GM21390 (cell line): ENCODE results near the gene HOATZ.

ENCODE experiments used
- ATAC-seq: cut with Tn5 transposase; IDR thresholded peaks from one replicate; pipeline ENCODE4 v1.9.1; 2021; ENCODE audit not compliant: unreplicated experiment

HOATZ gene

DNA sequence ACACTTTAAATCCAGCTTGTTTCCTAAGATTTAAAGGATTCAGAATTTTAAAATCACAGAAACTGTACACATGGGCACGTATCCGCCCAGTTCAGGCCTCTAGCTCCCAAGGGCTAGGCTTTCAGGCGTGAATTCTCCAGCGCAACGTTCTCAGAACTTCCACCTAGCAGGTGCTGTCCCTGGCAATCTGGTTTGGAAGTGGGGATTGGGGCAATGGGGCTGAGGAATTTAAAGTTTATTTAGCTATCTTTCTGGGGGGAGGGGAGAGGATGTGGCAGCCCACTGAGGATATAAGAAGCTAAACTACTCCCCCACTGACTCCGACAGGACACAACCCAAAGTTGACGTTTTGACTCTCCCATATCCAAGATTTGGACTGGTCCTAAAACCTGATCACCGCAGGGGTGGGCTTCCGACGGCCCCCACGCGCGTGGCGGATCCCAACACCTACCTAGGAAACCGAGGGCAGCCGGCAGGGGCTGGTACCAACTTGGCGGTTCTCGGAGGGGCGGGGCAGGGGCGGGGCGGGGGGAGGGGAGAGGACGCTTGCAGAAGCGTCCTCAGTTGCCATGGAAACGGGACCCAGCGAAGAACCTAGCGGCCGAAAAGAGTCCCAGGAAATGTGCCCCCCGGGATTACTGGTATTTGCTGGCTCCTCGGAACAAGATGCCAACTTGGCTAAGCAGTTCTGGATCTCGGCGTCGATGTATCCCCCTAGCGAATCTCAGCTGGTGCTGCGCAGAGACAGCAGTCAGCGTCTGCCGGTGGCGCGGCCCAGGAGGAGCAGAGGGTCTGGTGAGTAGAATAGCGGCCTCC is at the start of gene HOATZ:
HOATZ (plus strand) TSS at position 563 of the 816 bp plus-strand sequence; CDS start at position 570, 7 bp downstream.
- ATAC-seq: no peak

DNA sequence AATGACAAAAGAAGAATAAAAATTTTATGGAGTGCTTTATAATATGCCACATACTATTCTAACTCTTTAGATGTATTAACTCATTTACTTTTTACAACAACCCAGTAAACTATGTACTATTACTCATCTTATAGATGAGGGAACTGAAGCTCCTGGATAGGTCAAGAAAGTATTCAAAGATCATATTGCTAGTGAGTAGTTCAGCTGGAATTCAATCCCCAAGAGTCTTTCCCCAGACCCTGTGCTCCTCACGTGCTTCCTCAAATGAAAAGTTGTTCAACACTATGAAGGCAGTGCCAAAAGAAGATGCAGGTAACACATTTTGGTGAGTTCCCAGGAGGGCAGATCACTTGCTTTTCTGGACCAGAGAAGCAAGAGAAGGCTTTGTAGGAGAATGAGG is 49.2 kb upstream of the HOATZ start:
- no peak for ATAC-seq

DNA sequence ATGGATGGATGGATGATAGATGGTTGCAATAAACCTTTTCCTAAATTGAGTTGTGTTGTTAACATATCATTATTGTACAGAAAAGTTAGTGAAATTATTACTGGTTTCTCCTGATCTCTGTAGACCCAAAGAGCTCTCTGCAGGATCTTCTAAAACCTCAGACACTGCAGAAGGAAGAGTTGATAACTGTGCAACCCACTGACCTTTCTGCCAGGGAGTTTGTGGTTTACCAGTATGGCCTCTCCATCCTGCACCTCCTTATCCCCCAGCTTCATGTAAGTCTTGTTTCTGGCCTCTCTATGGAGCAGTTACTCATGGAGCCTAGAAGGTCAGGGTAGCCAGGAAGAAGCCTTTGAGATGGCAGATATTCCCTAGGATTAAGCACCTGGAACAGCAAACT is 48.0 kb upstream of the HOATZ start:
- ATAC-seq: no peak

DNA sequence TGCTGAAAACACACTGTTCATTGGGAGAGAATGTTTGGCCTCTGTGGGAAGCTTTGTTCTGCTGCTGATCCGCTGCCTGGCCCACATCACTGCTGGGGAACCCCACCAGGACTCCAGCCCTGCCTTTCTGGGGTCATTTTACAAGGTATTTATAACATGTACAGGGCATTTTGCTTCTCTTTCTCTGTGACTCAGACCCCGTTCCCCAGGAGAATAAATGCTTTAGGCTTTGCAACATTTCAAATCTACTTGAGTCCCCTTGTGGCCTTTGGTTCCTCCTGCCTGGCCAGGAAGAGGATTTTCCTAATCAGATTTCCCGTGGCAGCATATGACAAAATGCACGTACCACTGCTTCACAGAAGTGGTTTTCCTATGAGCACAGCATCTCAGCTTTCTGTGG is 45.4 kb upstream of the HOATZ start:
- ATAC-seq: no peak

DNA sequence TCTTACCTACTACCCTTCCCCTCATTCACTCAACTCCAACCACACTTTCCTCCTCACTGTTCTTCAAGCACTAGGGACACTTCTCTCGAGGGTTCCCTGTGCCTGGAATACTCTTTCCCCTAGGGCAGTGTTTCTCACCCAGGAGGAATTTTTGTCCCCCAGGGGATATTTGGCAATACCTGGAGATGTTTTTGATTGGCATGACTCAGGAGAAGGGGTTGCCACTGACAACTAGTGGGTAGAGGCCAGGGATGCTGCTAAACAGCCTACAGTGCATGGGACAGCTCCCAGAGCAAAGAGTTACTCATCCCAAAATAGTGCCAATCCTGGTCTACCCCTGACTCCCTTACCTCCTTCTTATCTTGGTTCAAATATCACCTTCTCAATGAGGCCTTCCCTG is 42.4 kb upstream of the HOATZ start:
- ATAC-seq: no peak

DNA sequence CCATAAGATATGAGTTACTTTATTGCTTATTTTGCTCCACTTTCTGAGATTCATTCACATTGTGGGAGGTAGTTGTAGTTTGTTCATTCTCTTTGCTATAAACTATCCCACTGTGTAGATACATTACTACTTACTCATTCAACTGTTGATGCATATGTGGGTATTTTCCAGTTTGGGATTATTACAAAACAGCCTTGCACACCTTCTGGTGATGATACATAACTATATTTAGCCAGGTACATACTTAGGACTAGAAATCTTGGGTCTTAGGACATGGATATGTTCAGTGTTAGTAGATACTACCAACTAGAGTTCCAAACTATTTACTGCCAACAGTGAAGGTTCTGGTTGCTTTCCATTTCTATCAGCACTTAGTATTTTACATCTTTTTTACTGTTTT is 40.1 kb upstream of the HOATZ start:
- ATAC-seq: no peak

DNA sequence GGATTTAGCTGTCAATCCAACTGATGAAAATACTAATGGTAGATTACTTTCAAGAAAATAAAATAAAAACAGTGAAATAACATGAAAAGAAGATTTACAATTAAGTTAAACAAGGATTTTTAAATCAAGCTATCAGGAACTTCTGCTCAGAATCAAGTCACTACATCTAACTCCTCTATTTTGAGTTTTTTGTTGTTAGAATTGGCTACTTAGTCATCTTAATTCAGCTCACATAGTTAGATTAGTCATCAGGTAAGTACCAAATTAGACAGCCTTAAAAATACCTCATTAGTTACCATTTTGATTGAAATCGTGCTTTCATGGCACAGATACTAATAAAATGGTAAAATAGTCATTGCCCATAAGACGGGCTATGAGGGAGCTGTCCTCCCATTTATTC is 38.2 kb upstream of the HOATZ start:
- ATAC-seq: no peak

DNA sequence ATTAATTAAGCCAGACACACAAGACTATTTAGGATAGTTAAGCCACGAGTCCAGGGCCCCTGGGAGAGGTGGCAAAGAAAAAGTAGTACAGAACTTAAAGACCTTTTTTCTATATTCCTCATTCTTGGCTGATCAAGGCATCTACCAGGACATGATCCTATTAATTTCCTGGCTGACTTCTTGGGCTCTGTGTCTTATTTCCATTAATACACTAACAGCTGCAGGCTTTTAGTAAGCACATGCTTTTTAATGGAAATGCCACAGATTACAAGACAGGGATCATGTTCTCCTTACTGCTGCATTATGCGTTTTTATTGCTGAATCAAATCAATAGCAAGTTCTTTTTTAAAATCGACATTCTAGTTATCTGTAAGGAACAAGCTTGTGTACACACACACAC is 37.6 kb upstream of the HOATZ start:
- no peak for ATAC-seq

DNA sequence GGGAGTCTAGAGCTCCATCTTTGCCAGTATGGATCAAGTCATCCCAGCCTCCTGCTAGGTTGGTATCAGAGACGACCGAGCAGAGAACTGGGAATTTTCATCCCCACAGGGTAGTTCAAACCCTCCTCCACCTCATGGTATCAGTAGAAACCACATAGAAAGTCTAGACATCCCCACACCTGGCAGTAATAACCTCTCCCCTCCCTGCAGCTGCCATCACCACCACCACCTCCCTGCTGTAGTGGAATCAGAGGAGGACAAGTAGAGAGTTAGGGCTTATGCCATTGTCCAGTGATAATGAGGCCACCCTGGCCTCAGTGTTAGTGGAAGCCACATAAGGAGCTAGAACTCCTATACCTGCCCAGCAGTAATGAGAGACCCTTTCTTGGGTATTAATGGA is 36.7 kb upstream of the HOATZ start:
- no peak for ATAC-seq

DNA sequence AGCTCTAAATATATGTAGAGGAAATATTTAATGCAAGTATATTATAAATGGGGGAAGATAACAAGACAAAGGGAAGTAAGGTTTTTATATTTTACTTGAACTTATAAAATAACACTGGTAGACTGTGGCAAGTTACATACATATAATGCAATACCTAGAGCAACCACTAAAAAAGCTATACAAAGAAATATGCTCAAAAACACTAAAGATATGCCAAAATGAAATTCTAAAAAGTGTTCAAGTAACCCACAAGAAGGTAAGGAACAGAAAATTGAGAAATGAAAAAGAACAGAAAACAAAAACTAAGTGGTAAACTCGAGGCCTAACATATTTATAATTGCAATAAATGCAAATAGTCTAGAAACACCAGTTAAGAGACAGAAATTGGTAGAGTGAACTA is 34.9 kb upstream of the HOATZ start:
- ATAC-seq: no peak

DNA sequence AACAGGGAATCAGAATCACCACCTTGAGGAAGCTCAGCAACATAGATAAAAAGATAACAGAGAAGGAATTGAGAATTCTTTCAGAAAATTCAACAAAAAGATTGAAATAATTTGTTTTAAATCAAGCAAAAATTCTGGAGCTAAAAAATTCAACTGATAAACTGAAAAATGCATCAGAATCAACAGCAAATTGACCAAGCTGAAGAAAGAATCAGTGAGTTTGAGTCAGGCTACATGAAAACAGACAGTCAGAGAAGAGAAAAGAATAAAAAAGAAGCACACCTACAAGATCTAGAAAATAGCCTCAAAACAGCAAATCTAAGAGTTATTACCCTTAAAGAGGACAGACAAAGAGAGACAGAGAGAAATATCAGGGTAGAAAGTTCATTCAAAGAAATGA is 31.1 kb upstream of the HOATZ start:
- ATAC-seq: no peak

DNA sequence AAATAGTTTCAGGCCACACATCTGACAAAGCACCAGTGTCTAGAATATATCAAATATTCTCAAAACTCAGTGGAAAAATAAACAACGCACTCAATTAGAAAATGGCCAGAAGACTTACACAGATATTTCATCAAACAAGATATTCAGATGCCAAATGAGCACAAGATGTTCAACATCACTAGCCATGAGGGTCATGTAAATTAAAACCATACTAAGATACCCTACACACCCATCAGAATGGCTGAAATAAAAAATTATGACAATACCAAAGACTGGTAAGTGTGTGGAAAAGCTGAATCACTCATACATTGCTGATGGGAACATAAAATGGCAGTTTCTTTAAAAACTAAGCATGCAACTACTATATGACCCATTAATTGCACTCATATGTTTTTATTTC is 24.1 kb upstream of the HOATZ start:
- ATAC-seq: no peak

DNA sequence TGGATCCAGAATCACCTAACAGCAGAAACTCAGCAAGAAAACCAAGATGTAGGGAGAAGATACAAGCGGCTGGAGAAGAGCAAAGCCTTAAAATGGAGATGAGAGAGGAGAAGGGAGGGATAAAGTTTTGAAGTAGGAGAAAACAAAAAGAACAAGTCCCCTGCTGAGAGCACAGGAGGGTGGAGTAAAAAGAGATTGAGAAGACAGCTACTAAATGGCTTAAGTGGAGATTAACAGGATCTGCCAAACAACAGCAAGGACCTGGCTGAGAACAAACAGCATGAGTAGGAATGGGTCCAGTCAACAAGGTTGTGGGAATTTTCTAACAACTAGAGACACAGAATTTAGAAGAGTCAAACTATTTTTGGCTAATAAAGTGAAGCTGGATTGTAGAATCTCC is 20.5 kb upstream of the HOATZ start:
- no peak for ATAC-seq

DNA sequence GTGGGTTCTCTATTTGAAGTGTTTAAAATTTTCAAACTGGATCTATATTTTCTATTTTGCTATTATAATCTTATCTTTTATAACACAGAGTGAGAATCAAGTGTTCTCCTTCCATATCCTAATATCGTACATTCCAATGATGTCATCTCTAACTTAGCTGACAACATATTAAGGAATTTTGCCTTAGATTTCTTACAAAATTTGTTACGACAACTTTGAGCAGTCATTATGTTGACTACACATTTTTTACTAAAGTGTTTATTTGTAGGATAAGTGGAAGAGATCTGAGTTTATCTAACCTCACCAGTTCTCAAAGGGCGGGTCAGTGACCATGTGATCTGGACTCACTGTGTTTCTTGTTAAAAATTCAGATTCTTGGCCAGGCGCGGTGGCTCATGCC is 15.1 kb upstream of the HOATZ start:
- no peak for ATAC-seq

DNA sequence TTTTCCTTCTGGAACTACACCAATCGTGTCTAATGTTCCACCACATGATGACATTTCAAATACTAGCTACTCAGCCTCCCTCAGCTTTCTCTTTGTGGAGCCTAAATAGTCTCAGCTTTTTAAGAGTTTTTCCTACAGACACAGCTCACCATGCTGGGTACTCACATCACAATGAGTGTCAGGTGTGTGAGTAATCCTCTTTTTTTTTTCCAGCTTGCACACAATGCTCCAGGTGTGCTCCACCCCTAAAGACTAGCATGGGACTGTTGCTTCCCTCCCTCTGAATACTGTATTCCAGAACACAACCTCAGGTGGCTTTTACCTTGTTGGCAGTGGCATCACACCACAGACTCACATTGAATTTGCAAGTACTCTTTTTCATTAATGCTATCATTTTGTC is 14.1 kb upstream of the HOATZ start:
- no peak for ATAC-seq

DNA sequence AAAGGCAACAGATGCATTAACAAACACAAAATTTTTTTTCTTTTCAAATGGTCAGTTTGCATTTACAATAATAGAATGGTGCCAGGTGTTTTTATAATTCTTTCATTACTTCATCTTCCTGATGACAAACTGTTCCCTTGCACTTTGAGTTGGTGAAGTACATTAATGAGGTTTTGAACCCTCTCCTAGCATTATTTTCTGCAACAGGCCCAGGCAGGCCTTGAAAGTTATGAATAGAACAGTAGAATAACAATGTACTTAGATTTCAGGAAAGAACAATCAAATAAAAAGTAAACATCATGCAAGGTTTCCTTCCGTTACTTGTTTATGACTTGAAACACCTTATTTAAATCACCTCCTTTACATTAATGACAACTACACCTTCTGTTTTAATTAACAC is 12.0 kb upstream of the HOATZ start:
- no peak for ATAC-seq

DNA sequence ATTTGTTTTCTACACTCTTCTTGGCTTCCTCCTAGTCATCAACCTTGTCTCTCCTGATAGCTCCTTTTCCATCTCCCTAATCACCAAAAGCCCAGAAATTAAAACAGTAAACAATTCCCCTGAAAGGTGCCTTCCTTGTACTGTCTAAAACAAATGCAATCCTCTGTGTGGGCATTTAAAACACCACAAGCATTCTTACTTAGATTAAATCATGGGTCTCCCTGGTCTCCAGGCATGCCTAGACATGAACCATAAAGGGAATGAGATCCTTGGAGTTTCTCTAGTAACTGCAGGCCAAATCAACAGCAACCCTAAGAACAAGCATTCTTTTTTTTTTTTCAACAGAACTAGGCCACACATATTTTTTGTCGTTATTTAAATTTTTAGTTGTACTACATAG is 4.3 kb upstream of the HOATZ start:
- no peak for ATAC-seq

DNA sequence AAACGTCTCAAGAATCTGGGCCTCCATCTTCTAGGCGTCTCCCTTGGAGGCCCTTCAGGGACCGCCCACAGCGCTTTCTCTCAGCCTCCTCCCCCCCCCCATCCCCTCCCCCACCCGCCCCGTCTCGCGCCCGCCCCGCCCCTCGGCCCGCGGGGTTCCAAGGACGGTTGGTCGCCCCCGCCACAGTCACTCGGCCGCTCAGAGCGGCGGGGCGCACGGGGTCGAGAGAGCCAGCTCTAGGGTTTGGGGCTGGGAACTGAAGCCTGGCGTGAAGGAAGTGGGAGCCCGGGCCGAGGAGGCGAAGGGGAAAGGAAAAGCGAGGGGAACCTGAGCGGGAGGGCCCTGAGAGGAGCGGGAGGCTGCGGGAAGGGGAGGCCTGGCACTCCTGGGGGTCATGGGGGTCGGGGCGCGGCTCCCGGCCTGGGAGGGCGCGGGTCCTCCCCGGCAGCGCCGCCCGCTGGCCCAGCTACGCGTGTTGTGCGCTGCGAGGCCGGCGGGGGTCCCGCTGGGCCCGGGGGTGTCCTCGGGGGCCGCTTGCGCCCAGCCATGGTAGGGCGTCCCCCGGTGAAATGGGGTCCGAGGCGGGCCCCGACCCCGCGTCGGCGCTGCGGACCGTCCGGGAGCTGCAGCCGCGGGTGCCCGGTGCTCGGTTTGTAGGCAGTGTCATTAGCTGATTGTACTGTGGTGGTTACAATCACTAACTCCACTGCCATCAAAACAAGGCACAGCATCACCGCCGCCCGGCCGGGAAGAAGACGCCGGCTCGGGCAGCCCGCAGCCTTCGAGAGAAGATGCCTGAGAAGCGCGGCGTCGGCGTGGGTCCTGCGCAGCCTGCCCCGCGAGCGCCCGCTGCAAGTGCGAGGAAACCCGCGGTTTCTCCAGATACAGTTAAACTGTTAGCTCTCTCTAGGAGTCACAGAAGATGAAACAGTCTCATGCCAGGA is 2.0 kb upstream of the HOATZ start, which contains the start of gene BTG4:
BTG4 (minus strand) TSS at position 91 of the 944 bp plus-strand sequence. CDS start 13,610 bp downstream, outside the sequence.
- ATAC-seq: no peak

DNA sequence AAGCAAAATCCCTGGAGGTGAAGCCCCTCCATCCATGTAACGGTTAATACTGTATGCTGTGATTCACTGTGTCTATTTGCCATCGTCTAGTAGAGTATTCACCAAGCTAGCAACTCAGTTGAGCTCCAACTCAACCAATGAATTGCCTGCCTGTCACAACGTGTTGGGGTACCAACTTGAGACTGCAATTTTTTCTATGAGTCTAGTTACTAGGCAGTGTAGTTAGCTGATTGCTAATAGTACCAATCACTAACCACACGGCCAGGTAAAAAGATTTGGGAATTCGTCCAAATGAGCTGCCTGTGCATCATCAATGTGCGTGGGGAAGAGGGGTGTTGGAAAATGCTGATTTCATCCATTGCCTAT is 1.4 kb upstream of the HOATZ start:
- no peak for ATAC-seq

DNA sequence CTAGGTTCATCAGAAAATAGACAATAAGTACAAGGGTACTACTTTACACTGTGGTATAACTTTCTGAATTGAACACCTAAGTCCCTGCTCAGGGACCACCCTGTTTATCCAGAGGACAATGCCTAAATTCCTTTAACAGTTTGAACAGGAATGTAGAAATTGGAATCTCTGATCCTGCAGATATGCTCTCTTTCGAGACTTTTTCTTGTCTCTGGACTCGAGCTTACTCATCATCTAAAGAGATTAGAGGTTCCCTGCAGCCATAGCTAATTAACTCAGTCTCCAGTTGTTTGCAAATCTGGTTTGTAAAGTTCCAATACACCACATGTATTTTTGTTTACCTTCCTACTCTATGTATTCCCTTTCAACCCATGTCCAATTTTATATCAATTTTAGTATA is 1.0 kb downstream of the HOATZ start:
- no peak for ATAC-seq

DNA sequence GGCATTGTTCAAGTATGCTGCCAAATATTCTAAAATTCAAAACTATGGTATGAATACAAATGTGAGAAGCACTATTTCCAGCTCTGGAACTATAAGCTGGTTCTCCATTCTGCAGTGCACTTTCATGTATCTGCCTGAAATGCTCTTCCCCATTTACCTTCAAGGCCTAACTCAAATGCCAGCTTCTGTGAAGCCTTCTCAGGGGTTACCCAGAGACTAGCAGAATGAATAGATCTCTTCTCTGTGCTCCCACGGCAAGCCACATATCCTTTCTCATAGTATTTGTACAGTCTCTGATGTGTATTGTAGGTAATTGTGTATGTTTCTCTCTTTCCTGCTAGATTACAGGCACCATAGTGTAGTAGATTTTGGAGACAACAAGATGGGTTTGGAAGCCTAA is 4.1 kb downstream of the HOATZ start:
- ATAC-seq: no peak

DNA sequence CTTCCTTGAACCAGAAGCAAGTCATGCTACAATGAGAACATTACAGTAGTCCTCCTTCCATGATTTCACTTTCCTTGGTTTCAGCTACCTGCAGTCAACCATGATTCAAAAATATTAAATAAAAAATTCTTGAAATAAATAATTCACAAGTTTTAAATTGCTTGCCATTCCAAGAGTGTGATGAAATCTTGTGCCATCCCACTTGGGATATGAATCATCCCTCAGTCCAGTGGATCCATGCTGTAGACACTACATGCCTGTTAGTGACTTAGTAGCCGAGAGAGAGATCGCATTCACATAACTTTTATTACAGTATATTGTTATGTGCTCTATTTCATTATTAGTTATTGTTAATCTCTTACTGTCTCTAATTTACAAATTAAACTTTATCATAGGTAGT is 6.0 kb downstream of the HOATZ start:
- ATAC-seq: no peak
